HG03460 (cell line): Measurements from ENCODE around the gene HSPB9.
"Not testable (repeated sequence)": the region's sequence is repeated elsewhere in the genome, so short reads cannot be mapped to it uniquely, and the experiment has no call there.

ENCODE experiments used
- ATAC-seq: cut with Tn5 transposase; IDR thresholded peaks from one replicate; pipeline ENCODE4 v1.9.1; 2021; ENCODE audit not compliant: unreplicated experiment

HSPB9 gene

GRCh38 chr17:42140690-42141089 lies 18.1 kb downstream of the HSPB9 start:
- not testable (repeated sequence) for ATAC-seq

DNA sequence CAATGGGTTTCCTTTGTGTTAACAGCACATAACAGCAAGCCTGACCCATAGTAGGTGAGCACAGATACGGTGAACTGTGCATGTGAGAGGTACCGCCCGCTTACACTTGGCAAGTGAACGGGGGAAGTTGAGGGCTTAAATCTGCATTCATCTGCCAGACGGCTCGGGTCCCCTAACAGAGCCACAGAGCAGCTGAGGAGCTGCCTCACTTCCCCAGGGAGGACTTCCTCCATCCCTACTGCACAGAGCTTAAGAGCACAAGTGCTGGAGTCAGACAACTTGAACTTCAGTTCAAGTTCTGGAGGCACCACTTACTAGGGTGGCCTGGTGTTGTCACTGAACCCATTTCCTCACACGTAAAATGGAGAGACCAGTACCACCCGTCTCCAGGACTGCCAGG lies 18.8 kb downstream of the HSPB9 start:
- no peak for ATAC-seq

- no peak for ATAC-seq
Measured at GRCh38 chr17:42142371-42142896, 19.8 kb downstream of the HSPB9 start.

DNA sequence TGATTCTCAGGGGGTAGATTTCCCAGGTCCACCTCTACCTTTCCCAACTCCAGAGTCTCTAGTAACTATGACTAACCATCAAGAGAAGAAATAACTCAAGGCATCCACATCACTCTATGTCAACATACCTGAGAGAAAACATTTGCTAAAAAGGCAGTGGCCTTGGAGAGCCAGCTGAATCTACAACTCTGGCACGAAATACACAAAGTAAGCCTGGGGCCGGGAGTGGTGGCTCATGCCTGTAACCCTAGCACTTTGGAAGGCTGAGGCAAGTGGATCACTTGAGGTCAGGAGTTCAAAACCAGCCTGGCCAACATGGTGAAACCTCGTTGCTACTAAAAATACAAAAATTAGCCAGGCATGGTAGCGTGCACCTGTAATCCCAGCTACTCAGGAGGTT lies 20.5 kb downstream of the HSPB9 start:
- ATAC-seq: not testable (repeated sequence)

DNA sequence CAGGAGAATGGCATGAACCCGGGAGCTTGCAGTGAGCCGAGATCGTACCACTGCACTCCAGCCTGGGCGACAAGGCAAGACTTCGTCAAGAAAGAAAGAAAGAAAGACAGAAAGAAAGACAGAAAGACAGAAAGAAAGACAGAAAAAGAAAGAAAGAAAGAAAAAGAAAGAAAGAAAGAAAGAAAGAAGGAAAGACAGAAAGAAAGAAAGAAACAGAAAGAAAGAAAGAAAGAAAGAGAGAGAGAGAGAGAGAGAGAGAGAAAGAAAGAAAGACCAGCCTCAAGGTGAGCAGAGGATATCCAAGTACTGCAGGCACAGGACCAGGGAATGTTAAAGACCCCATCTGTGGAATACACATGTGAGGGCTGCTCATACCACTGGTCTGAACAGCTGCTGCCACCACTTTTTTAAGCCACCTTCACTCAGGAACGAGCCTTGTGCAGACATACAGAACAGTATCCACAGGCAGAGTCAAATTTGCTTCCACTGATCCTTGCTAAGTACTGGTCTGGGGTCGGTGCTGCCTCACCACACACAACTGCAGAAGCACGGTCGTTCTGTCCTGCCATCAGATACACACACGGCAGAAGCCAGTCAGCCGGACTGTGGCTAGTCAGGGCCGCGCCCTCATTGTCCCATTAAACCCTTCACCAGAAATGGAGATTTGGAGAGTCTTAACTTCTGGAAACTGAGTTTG lies 24.5 kb downstream of the HSPB9 start:
- ATAC-seq: no peak

GRCh38 chr17:42153919-42154742 lies 31.5 kb downstream of the HSPB9 start:
- no peak for ATAC-seq

DNA sequence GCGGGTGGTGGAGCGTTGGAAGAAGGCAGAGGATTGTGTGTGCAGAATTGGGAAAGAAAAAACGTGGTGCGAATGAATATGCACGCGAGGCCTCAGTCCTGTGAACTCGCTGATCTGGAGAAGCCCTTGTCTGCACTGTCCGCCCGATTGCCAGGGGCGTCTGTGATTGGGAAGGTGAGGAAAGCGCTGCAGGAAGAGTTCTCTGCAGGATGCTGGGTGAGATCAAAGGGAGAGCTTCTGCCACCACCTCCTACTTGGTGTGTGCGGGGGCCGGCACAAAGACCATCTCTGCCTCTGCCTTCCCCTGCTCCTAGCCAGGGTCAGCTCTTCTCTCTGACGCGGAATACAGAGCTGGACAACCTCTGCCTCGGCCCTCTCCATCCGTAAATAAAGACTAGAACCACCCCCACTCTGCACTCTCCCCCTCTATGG lies 33.0 kb downstream of the HSPB9 start:
- ATAC-seq: no peak

GRCh38 chr17:42159796-42160530 lies 37.4 kb downstream of the HSPB9 start:
- no peak for ATAC-seq

DNA sequence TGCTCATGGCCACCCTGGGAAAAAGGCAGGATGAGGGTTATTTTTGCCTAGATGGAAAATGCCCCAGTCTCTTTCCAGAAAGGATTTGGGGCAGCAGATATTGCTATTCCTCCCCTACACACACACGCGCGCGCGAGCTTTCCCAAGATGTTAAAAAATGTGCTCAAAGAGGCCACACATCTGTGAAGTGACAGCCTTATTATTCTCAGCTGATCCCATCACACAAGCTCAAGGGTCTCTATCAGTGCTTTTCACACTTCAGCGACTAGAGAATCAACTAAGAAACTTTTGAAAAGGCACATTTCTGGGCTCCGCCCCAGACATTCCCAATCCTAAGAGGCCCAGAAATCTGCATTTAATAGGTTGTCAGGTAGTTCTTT lies 37.9 kb downstream of the HSPB9 start:
- ATAC-seq: no peak

DNA sequence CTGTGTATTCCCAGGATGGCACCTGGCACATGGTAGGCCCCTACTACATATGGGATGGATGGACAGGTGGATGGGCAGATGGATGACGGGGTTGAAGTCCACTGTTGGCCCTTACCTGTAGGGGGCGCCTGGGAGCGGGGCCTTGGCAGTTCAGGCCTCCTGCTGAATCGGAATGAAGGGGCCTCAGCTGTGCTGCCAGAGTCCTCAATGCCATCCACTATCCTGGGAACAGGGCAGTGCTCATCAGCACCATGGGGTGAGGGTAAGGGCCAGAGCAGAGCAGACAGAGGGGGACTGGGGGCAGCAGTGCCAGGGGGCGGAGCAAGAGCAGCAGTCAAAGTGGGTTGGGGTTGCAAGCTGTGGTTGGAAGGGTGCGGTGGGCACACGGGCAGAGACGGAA lies 40.5 kb downstream of the HSPB9 start:
- ATAC-seq: no peak

- ATAC-seq: no peak
Measured at GRCh38 chr17:42163696-42164407, 41.2 kb downstream of the HSPB9 start.

DNA sequence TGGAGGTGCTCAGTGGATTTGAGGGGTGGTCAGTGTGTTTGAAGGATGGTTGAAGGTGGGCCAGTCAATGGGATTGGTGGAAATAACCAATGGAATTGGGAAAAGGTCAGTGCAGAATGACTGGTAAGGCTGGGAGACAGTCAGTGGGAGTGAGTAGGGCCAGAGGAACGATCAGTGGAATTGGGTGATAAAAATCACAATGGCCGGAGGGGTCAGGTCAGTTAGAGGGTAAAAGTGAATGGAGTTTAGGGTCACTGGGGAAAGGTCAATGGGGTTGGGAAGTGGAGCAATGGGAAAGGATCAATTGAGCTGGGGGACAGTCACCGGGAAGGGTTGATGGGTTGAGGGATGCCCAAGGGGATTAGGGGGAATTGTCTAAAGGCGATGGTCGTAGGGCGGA lies 43.1 kb downstream of the HSPB9 start:
- ATAC-seq: no peak

- ATAC-seq: no peak
Measured at GRCh38 chr17:42166196-42166763, 43.7 kb downstream of the HSPB9 start.

GRCh38 chr17:42167807-42168206 lies 45.2 kb downstream of the HSPB9 start:
- no peak for ATAC-seq

- no peak for ATAC-seq
Measured at GRCh38 chr17:42169351-42169750, 46.7 kb downstream of the HSPB9 start.

GRCh38 chr17:42171831-42172230 lies 49.2 kb downstream of the HSPB9 start:
- no peak for ATAC-seq
